Calu3 (cell line): ENCODE results near the gene MYO10. TPM values are rescaled to one million over a fixed set of nuclear protein-coding genes. Genes with fewer than 3 reads are reported as not detected.

Source experiments
- BruUV-seq: library from RNA; stranded (reverse); fragments of 400-500 nt; replicated peaks from 2 replicates; lab custom pipeline; 2021; lab: Mats Ljungman, UMichigan
- CTCF ChIA-PET: fragments of 300-600 bp; sonication (Branson Sonifier 250); formaldehyde crosslinking; loops from one replicate; lab custom pipeline; 2022; ENCODE audit warnings: antibody characterized with exemption; lab: Charles Lee
- DNase-seq: peaks from one replicate; pipeline ENCODE4 v3.0.0; 2022
- H3K27ac Mint-ChIP-seq: one replicate; pipeline ENCODE4 v1.8.0; 2022; ENCODE audit warnings: mixed read lengths; ENCODE audit not compliant: unreplicated experiment
- H3K27me3 Mint-ChIP-seq: one replicate; pipeline ENCODE4 v1.8.0; 2022; ENCODE audit warnings: mixed read lengths; ENCODE audit not compliant: unreplicated experiment
- H3K36me3 Mint-ChIP-seq: one replicate; pipeline ENCODE4 v1.8.0; 2022; ENCODE audit warnings: mild to moderate bottlenecking, moderate library complexity, mixed read lengths; ENCODE audit not compliant: insufficient read depth, unreplicated experiment
- H3K4me1 Mint-ChIP-seq: one replicate; pipeline ENCODE4 v1.8.0; 2022; ENCODE audit warnings: mild to moderate bottlenecking, low read depth, mixed read lengths; ENCODE audit not compliant: unreplicated experiment
- H3K4me3 Mint-ChIP-seq: one replicate; pipeline ENCODE4 v1.8.0; 2022; ENCODE audit warnings: mild to moderate bottlenecking, low read depth, moderate library complexity, mixed read lengths; ENCODE audit not compliant: unreplicated experiment
- H3K9me3 Mint-ChIP-seq: one replicate; pipeline ENCODE4 v1.8.0; 2022; ENCODE audit warnings: low read depth, mixed read lengths; ENCODE audit not compliant: unreplicated experiment
- CTCF ChIP-seq: fragments of 200-600 bp; IDR thresholded peaks from one replicate; pipeline ENCODE4 v1.8.0; 2022; ENCODE audit warnings: antibody characterized with exemption; ENCODE audit not compliant: unreplicated experiment
- intact Hi-C: fragments of 100-400 bp; cut with micrococcal nuclease; formaldehyde crosslinking; loops from one replicate; pipeline ENCODE4 v1.10.0; 2022; ENCODE audit not compliant: unreplicated experiment
- total RNA-seq: library from RNA; stranded (reverse); gene quantifications from 2 replicates; pipeline ENCODE4 v1.2.3, GENCODE V29; 2022

The MYO10 gene
- total RNA-seq, 1 experiment from 2014 or later = 101 TPM

DNA sequence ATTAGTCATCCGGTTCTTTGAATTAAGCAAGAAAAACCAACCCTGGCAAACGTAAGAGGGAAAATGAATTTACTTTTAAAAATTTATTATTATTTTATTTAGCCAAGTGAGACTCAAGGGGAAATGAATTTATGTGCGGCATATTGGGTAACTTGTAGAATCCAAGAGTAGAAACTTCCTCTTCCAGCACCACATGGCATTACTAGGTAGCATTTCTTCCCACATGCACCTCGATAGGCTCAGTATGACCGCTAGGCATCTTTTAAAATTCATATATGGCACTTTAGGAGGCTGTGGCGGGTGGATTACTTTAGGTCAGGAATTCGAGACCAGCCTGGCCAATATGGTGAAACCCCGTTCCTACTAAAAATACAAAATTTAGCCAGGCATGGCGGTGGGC lies 17.6 kb upstream of the MYO10 start:
- no peaks in the 10 kb centered on the region for H3K9me3 Mint-ChIP-seq
- H3K27ac Mint-ChIP-seq = no peak overlapping the region
- H3K36me3 Mint-ChIP-seq = no peaks in the 10 kb centered on the region
- BruUV-seq = no TSS peak
- no peak for DNase-seq
- no peaks in the 10 kb centered on the region for H3K4me1 Mint-ChIP-seq
- H3K27me3 Mint-ChIP-seq = no peaks in the 10 kb centered on the region
- TF ChIP-seq CTCF = no peak
- H3K4me3 Mint-ChIP-seq = no peak overlapping the region
- intact Hi-C loops = no loop called here
- CTCF ChIA-PET = interaction anchor here (0.6 to 0.9 kb wide), 2 partner anchors 21 to 47 kb away, joined by 3 to 5 read pairs; no protein-coding TSS in a partner anchor

- no peak overlapping the region for H3K27ac Mint-ChIP-seq
- no peak for DNase-seq
- H3K9me3 Mint-ChIP-seq = peaks cover 2% of the 10 kb centered on the region
- no peaks in the 10 kb centered on the region for H3K36me3 Mint-ChIP-seq
- no peaks in the 10 kb centered on the region for H3K27me3 Mint-ChIP-seq
- H3K4me1 Mint-ChIP-seq = no peaks in the 10 kb centered on the region
- CTCF ChIA-PET = interaction anchor here (0.6 to 0.9 kb wide), 2 partner anchors 17 to 48 kb away, joined by 3 to 5 read pairs; partner anchors contain the start of gene MYO10
- no TSS peak for BruUV-seq
- H3K4me3 Mint-ChIP-seq = no peak overlapping the region
- intact Hi-C loops = no loop called here
- TF ChIP-seq CTCF = no peak
Observed at GRCh38 chr5:16952968-16953671, 17.0 kb upstream of the MYO10 start.

GRCh38 chr5:16946725-16947124 lies 10.6 kb upstream of the MYO10 start:
- no peaks in the 10 kb centered on the region for H3K4me1 Mint-ChIP-seq
- CTCF ChIA-PET = no interaction called here
- no peaks in the 10 kb centered on the region for H3K27me3 Mint-ChIP-seq
- no peak for DNase-seq
- BruUV-seq = no TSS peak
- no peak for TF ChIP-seq CTCF
- H3K4me3 Mint-ChIP-seq = no peak overlapping the region
- peaks cover 5% of the 10 kb centered on the region for H3K9me3 Mint-ChIP-seq
- H3K27ac Mint-ChIP-seq = no peak overlapping the region
- no peaks in the 10 kb centered on the region for H3K36me3 Mint-ChIP-seq
- intact Hi-C loops = no loop called here

DNA sequence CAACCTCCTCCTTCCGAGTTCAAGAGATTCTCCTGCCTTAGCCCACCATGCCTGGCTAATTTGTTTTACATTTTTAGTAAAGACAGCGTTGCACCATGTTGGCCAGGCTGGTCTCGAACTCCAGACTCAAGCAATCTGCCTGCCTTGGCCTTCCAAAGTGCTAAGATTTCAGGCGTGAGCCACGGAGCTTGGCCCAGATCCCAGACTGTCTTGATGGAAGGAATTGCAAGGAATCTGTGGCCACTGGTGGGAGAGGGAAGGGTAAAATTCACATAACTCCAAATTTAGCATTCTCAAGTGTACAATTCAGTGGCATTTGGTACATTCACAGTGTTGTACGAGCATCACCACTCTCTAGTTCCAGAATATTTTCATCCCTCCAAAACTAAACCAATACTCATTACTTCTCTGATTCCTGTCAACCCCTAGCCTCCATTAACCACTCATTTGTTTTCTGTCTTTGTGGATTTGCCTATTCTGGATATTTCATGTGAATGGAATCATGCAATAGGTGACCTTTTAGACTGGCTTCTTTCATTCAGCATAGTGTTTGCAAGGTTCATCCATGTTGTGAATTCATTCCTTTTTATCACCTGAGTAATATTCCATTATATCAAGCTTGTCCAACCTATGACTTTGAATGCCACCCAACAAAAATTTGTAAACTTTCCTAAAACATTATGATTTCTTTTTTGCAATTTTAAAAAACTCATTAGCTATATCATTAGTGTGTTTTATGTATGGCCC lies 8.9 kb upstream of the MYO10 start:
- no peak for DNase-seq
- CTCF ChIA-PET = no interaction called here
- intact Hi-C loops = no loop called here
- Mint-ChIP-seq H3K4me1 (no peaks in the 10 kb centered on the region), H3K27ac (no peak overlapping the region), H3K27me3 (peaks cover 10% of the 10 kb centered on the region), H3K36me3 (no peaks in the 10 kb centered on the region), H3K4me3 (no peak overlapping the region), H3K9me3 (peaks cover 5% of the 10 kb centered on the region)
- TF ChIP-seq CTCF = no peak
- BruUV-seq = no TSS peak
